ENCODE results near the gene OSBPL7.

GRCh38 chr17:47831934-47832327, 10.3 kb upstream of the OSBPL7 start:
- TF ChIP-seq CTCF (IDR thresholded peaks at IDR 0.05) (no peak), POLR2A (IDR thresholded peaks at IDR 0.05) (no peak)
